ENCODE results near the gene BTN1A1. TPM values are rescaled to one million over a fixed set of nuclear protein-coding genes. Genes with fewer than 3 reads are reported as not detected.
A peak's percentile ranks its signal among the peaks of the same experiment; 100 is the strongest.
"Not testable (repeated sequence)": the region's sequence is repeated elsewhere in the genome, so short reads cannot be mapped to it uniquely, and the experiment has no call there.

The BTN1A1 gene
- total RNA-seq, 1 donor from 2014 or later, result not detected

DNA sequence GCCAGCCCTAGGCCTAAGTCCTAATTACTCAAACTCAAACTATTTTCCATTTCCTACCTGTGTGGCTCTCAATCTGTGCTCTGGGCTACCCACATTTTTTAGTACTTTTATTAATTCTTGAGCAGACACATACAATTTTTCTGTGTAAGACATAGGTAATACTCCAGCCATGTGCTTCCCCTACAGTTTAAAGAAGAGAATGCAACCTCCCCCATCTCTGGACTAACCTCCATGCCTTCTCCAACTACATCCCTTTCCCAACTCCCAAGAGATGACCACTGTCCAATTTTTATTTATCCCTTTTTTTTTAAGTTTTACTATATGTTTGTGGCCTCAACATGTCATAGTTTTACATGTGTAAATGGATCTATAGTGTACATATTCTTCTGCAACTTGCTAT lies 43.9 kb downstream of the BTN1A1 start:
- Histone ChIP-seq H3K27me3 (no peaks in the 10 kb centered on the region), H3K27ac (no peak overlapping the region), H3K4me3 (no peak overlapping the region), H3K9me3 (no peaks in the 10 kb centered on the region), H3K36me3 (peaks cover 16 to 18% of the 10 kb centered on the region in 2 donors), H3K4me1 (peaks cover 0 to 9% of the 10 kb centered on the region in 2 donors)
- intact Hi-C loops (cut with DNase I), result no loop called here
- TF ChIP-seq, protein P1, sequence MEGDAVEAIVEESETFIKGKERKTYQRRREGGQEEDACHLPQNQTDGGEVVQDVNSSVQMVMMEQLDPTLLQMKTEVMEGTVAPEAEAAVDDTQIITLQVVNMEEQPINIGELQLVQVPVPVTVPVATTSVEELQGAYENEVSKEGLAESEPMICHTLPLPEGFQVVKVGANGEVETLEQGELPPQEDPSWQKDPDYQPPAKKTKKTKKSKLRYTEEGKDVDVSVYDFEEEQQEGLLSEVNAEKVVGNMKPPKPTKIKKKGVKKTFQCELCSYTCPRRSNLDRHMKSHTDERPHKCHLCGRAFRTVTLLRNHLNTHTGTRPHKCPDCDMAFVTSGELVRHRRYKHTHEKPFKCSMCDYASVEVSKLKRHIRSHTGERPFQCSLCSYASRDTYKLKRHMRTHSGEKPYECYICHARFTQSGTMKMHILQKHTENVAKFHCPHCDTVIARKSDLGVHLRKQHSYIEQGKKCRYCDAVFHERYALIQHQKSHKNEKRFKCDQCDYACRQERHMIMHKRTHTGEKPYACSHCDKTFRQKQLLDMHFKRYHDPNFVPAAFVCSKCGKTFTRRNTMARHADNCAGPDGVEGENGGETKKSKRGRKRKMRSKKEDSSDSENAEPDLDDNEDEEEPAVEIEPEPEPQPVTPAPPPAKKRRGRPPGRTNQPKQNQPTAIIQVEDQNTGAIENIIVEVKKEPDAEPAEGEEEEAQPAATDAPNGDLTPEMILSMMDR (IDR thresholded peaks at IDR 0.05), result peak; percentile 4 to 20 (median 13)
- DNase-seq (ENCODE audit: low spot score in 2 of 2), result no peak

DNA sequence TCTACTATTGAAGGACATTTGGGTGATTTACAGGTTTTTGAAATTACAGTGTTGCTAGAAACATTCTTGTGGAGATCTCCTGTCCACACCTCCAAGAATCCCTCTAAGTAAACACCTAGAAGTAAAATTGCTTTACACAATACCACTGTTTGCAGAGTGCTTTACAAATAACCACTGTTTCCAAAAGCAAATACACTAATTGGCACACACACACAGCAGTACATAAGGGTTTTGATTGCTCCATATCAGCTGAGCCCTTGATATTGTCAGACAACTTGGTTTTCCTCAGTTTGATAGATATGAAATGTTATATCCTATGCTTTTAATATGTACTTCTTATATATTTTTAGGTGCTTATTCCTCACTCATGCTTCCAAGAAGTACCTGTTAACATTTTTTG lies 44.4 kb downstream of the BTN1A1 start:
- H3K9me3 ChIP-seq, result no peaks in the 10 kb centered on the region
- H3K36me3 ChIP-seq, result peaks cover 16 to 18% of the 10 kb centered on the region in 2 donors
- no peaks in the 10 kb centered on the region for H3K27me3 ChIP-seq
- DNase-seq (ENCODE audit: low spot score in 2 of 2), result no peak
- TF ChIP-seq, protein P1 (IDR thresholded peaks at IDR 0.05), result no peak
- intact Hi-C loops (cut with DNase I), result no loop called here
- no peak overlapping the region for H3K27ac ChIP-seq
- H3K4me3 ChIP-seq, result no peak overlapping the region
- peaks cover 0 to 6% of the 10 kb centered on the region in 2 donors for H3K4me1 ChIP-seq

DNA sequence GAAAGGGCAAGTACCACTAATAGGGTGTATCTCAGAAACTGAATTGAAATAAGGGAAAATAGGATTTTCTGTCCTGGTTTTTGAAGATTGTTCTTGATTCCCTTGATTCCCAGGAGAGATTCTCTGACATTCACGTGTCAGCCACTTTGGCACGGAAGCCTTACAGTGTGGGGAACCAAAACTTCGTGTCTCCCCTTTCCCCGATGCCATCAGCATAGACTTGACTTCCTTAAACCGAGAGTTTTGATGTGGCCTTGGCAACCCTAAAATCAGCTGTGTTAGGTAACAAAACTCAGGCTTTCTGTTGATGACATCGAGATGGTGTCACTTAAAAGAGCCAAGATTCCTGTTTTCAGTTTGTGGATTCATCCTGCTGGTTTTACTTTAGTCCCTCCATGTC lies 45.5 kb downstream of the BTN1A1 start:
- TF ChIP-seq, protein P1 (IDR thresholded peaks at IDR 0.05), result no peak
- intact Hi-C loops (cut with DNase I), result no loop called here

DNA sequence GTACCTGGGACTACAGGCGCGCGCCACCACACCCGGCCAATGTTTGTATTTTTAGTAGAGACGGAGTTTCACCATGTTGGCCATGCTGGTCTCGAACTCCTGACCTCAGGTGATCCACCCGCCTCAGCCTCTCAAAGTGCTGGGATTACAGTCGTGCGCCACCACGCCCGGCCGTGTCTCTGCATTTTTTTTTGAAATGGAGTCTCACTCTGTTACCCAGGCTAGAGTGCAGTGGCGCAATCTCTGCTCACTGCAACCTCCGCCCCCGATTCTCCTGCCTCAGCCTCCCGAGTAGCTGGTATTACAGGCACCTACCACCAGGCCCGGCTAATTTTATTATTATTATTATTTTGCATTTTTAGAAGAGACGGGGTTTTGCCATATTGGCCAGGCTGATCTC lies 47.3 kb downstream of the BTN1A1 start:
- DNase-seq (ENCODE audit: low spot score in 2 of 2); H3K27me3 ChIP-seq; H3K4me3 ChIP-seq; H3K27ac ChIP-seq; H3K4me1 ChIP-seq; H3K9me3 ChIP-seq; intact Hi-C loops (cut with DNase I): not testable (repeated sequence)
- H3K36me3 ChIP-seq, result peaks cover 13 to 16% of the 10 kb centered on the region in 2 donors

More for the DNA sequence above, 45.5 kb downstream of the BTN1A1 start:
- DNase-seq (ENCODE audit: low spot score in 2 of 2), result no peak
- Histone ChIP-seq H3K36me3 (peaks cover 16 to 18% of the 10 kb centered on the region in 2 donors), H3K27me3 (no peaks in the 10 kb centered on the region), H3K4me3 (no peak overlapping the region), H3K4me1 (no peaks in the 10 kb centered on the region), H3K9me3 (no peaks in the 10 kb centered on the region), H3K27ac (no peak overlapping the region)

DNA sequence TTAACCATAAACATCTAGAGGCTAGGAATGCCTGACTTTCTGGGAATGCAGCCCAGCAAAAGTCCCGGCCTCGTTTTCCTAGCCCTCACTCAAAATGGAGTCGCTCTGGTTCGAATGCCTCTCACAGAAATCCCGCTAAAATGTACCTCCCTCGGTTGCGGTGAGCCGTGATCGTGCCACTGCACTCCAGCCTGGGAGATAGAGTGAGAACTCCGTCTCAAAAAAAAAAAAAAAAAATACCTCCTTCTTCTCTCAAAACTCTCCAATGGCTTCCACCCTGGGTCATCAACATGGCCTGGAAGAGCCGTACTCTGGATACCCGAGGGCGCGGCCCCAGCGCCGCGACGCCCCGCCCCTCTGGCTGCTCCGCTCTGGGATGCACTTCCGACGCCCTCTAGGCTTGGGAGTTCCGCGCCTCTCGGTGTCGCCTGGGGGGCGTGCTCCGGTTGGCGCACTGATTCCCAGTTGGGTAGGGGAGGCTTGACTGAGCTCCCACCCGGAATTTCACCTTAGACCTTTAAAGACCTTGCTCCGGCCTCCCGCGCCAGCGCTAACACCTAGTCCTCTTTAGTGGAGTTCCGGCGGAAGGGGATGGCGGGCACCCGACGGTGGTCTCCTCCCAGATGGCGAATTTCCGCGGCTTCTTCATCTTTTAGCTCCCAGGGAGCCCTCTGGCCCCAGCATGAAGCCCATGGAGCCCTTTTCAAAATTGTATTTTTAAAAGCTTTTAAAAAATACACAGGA lies 50.3 kb downstream of the BTN1A1 start:
- Histone ChIP-seq H3K27me3 (no peaks in the 10 kb centered on the region), H3K4me3 (peak overlapping the region; percentile 61 to 74), H3K27ac (peak overlapping the region in 1 of 2 donors; percentile 68), H3K4me1 (peaks cover 0 to 4% of the 10 kb centered on the region in 2 donors), H3K36me3 (peaks cover 3 to 7% of the 10 kb centered on the region in 2 donors), H3K9me3 (no peaks in the 10 kb centered on the region)
- TF ChIP-seq, protein P1 (IDR thresholded peaks at IDR 0.05), result no peak
- DNase-seq (ENCODE audit: low spot score in 2 of 2), result peak in 1 of 2 donors; percentile 82
- intact Hi-C loops (cut with DNase I), result loop anchor here (10.0 kb wide), 2 partner anchors 526 to 924 kb away; partner anchors contain the start of gene ZNF184

DNA sequence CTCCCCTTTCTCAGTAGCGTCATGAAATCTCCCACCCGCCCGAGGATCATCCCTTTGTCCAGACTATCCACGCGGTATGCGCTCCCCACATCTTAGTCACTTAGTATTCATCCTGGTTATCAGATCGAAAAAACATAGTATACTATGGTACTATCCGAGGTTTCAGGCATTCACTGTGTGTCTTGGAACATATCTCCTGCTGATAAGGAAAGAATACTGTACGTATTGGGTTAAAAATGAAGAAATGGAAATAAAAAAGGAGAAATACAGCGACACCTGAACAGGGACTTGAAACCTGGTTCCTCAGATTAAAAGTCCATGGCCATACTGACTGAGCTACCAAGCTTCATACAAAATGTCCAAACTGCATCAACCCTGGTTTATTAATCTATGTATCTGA lies 52.1 kb downstream of the BTN1A1 start:
- intact Hi-C loops (cut with DNase I), result loop anchor here (10.0 kb wide), 2 partner anchors 527 to 923 kb away; partner anchors contain the start of gene ZNF184
- Histone ChIP-seq H3K4me1 (peaks cover 0 to 4% of the 10 kb centered on the region in 2 donors), H3K27ac (peak overlapping the region; percentile 56 to 75), H3K4me3 (no peak overlapping the region), H3K36me3 (no peaks in the 10 kb centered on the region), H3K27me3 (no peaks in the 10 kb centered on the region), H3K9me3 (no peaks in the 10 kb centered on the region)
- DNase-seq (ENCODE audit: low spot score in 2 of 2), result no peak
- TF ChIP-seq, protein P1 (IDR thresholded peaks at IDR 0.05), result no peak
